Upper lobe of right lung (tissue), 1 donor: ENCODE results near the gene ZNF236. TPM values are rescaled to one million over a fixed set of nuclear protein-coding genes. Genes with fewer than 3 reads are reported as not detected.
"Not testable (repeated sequence)": the region's sequence is repeated elsewhere in the genome, so short reads cannot be mapped to it uniquely, and the experiment has no call there.

Experiments used
- ATAC-seq: fragments of 200-7000 bp; cut with Tn5 transposase; one replicate; pipeline ENCODE4 v1.9.1; 2020; ENCODE audit warnings: mild to moderate bottlenecking, moderate library complexity
- DNase-seq: peaks from one replicate; pipeline ENCODE4 v3.0.0-alpha.2; 2020
- H3K27ac ChIP-seq: fragments of 200-600 bp; one replicate; pipeline ENCODE4 v1.8.0; 2022
- H3K27me3 ChIP-seq: fragments of 200-600 bp; one replicate; pipeline ENCODE4 v1.8.0; 2022; ENCODE audit warnings: mild to moderate bottlenecking
- H3K36me3 ChIP-seq: fragments of 200-600 bp; one replicate; pipeline ENCODE4 v1.8.0; 2022
- H3K4me1 ChIP-seq: fragments of 200-600 bp; one replicate; pipeline ENCODE4 v1.8.0; 2022
- H3K4me3 ChIP-seq: fragments of 200-600 bp; one replicate; pipeline ENCODE4 v1.8.0; 2022; ENCODE audit warnings: mild to moderate bottlenecking
- H3K9me3 ChIP-seq: fragments of 200-600 bp; one replicate; pipeline ENCODE4 v1.8.0; 2022
- CTCF ChIP-seq: fragments of 200-600 bp; IDR thresholded peaks from one replicate; pipeline ENCODE4 v1.8.0; 2022; ENCODE audit warnings: antibody characterized with exemption
- intact Hi-C: fragments of 100-400 bp; cut with DNase I; formaldehyde crosslinking; loops from one replicate; pipeline ENCODE4 v1.11.0; 2022
- total RNA-seq: library from RNA; stranded (reverse); fragmentation: NEBNext Ultra II Directional; extraction: Animal tissue kit (Norgen Biotek cat#: 25700); gene quantifications from one replicate; pipeline ENCODE4 v1.2.1, GENCODE V29; 2021
- donor health status: DM: no; HTN: yes; CAD: no; lungs with severe emphysema.

The ZNF236 gene
- total RNA-seq, 1 donor from 2014 or later: 14.9 TPM

DNA sequence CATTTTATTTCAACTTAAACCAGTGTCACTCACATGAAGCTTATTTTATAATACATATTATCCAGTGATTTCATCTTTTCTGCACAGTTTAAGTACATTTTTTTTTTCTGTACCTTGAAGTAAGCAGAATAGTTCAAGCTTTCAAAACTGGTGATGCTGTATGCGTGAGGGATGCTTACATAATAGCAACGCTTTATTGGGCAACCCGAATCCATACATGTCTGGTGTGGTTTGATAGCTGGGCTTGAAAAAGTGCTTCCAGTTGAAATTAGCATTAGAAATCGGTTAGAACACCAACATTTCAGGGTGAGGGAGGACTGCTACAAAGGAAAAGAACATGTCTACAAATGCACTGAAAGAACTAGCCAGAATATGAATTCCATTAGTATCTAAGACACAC lies 192.8 kb downstream of the ZNF236 start:
- TF ChIP-seq CTCF: no peak
- Histone ChIP-seq H3K27ac (no peak overlapping the region), H3K4me3 (no peak overlapping the region), H3K36me3 (peaks cover 16% of the 10 kb centered on the region), H3K9me3 (no peaks in the 10 kb centered on the region), H3K4me1 (peaks cover 24% of the 10 kb centered on the region), H3K27me3 (no peaks in the 10 kb centered on the region)
- no peak for ATAC-seq
- no peak for DNase-seq
- intact Hi-C loops: no loop called here

GRCh38 chr18:77015771-77016710 lies 193.7 kb downstream of the ZNF236 start:
- intact Hi-C loops: no loop called here
- Histone ChIP-seq H3K4me3 (no peak overlapping the region), H3K4me1 (peaks cover 24% of the 10 kb centered on the region), H3K27ac (no peak overlapping the region), H3K9me3 (no peaks in the 10 kb centered on the region), H3K27me3 (no peaks in the 10 kb centered on the region), H3K36me3 (peaks cover 16% of the 10 kb centered on the region)
- DNase-seq (no peak), ATAC-seq (peak; percentile 31)
- TF ChIP-seq CTCF: no peak

GRCh38 chr18:77016936-77017335 lies 194.6 kb downstream of the ZNF236 start:
- H3K9me3 ChIP-seq: no peaks in the 10 kb centered on the region
- peaks cover 24% of the 10 kb centered on the region for H3K4me1 ChIP-seq
- intact Hi-C loops: no loop called here
- H3K27ac ChIP-seq: no peak overlapping the region
- no peak for ATAC-seq
- no peak for TF ChIP-seq CTCF
- no peaks in the 10 kb centered on the region for H3K27me3 ChIP-seq
- H3K4me3 ChIP-seq: no peak overlapping the region
- peaks cover 13% of the 10 kb centered on the region for H3K36me3 ChIP-seq
- no peak for DNase-seq

DNA sequence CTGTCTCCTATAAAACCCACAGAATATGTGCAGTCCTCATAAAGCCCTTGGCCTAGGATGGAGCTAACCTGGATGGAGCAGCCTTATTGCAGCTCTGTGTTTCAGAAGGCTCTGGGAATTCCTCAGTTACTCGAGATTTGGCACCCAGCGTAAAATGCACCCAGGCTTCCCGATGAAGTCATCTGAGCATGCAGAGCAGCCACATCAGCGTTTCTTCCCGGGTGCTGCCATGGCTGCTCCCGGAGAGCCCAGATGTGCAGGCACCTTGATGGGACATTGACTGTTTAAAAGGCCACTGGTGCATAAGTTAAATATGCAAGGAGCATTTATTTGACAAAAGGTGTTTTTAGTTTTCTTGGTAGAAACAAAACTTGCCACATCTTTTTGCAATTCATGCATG lies 195.0 kb downstream of the ZNF236 start:
- no peaks in the 10 kb centered on the region for H3K9me3 ChIP-seq
- no peak for TF ChIP-seq CTCF
- no peak overlapping the region for H3K4me3 ChIP-seq
- DNase-seq (no peak), ATAC-seq (no peak)
- peaks cover 24% of the 10 kb centered on the region for H3K4me1 ChIP-seq
- no peak overlapping the region for H3K27ac ChIP-seq
- no peaks in the 10 kb centered on the region for H3K27me3 ChIP-seq
- intact Hi-C loops: no loop called here
- H3K36me3 ChIP-seq: peaks cover 10% of the 10 kb centered on the region

DNA sequence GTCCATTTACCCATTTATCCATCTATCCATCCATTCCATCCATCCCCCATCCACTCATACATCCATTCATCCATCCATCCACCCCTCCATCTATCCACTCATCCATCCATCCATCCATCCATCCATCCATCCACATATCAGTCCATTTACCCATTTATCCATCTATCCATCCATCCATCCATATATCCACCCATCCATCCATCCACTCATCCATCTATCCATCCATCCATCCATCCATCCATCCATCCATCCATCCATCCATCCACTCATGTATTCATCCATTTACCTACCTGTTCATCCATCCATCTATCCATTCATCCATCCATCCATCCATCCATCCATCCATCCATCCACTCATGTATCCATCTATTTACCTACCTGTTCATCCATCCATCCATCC lies 196.3 kb downstream of the ZNF236 start:
- H3K9me3 ChIP-seq, DNase-seq, intact Hi-C loops, H3K27ac ChIP-seq, H3K27me3 ChIP-seq, H3K4me3 ChIP-seq, ATAC-seq: not testable (repeated sequence)
- peaks cover 15% of the 10 kb centered on the region for H3K4me1 ChIP-seq
- H3K36me3 ChIP-seq: peaks cover 10% of the 10 kb centered on the region

DNA sequence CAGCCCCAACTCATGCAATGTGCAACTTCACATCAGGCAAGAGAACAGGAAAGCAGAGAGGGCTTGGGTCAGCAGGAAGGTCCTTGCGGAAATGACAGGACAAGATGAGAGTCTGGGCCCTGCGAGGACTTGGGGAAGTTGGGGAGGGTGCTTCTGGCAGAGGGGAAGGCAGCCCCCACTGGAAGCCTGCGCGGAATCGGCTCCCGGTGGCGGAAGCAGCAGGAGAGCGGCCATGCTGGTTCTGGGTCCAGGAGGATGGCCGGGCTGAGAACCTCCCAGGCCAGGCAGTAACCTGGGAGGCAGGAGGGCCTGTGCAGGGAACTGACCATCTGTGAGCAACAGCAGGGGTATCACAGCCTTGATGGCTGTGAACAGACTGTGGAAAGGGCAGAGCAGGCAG lies 197.3 kb downstream of the ZNF236 start:
- Histone ChIP-seq H3K36me3 (peaks cover 10% of the 10 kb centered on the region), H3K27me3 (no peaks in the 10 kb centered on the region), H3K27ac (no peak overlapping the region), H3K4me1 (peaks cover 5% of the 10 kb centered on the region), H3K4me3 (no peak overlapping the region), H3K9me3 (no peaks in the 10 kb centered on the region)
- no peak for TF ChIP-seq CTCF
- ATAC-seq: no peak
- intact Hi-C loops: no loop called here
- DNase-seq: no peak
